ENCODE measurements around the gene CADPS. TPM values are rescaled to one million over a fixed set of nuclear protein-coding genes. Genes with fewer than 3 reads are reported as not detected.

The CADPS gene
- total RNA-seq, 1 donor from 2014 or later, result 265 TPM

GRCh38 chr3:62774221-62774620 lies 101.0 kb downstream of the CADPS start:
- Mint-ChIP-seq H3K36me3 (ENCODE audit: unreplicated experiment) (no peaks in the 10 kb centered on the region), H3K4me1 (ENCODE audit: low read depth, unreplicated experiment) (peaks cover 4% of the 10 kb centered on the region), H3K9me3 (ENCODE audit: unreplicated experiment) (no peaks in the 10 kb centered on the region), H3K4me3 (ENCODE audit: unreplicated experiment) (no peak overlapping the region), H3K27me3 (ENCODE audit: unreplicated experiment) (no peaks in the 10 kb centered on the region), H3K27ac (ENCODE audit: unreplicated experiment) (no peak overlapping the region)
- DNase-seq, result no peak
- no peak for TF ChIP-seq CTCF (IDR thresholded peaks at IDR 0.05; ENCODE audit: partially characterized antibody, unreplicated experiment)

DNA sequence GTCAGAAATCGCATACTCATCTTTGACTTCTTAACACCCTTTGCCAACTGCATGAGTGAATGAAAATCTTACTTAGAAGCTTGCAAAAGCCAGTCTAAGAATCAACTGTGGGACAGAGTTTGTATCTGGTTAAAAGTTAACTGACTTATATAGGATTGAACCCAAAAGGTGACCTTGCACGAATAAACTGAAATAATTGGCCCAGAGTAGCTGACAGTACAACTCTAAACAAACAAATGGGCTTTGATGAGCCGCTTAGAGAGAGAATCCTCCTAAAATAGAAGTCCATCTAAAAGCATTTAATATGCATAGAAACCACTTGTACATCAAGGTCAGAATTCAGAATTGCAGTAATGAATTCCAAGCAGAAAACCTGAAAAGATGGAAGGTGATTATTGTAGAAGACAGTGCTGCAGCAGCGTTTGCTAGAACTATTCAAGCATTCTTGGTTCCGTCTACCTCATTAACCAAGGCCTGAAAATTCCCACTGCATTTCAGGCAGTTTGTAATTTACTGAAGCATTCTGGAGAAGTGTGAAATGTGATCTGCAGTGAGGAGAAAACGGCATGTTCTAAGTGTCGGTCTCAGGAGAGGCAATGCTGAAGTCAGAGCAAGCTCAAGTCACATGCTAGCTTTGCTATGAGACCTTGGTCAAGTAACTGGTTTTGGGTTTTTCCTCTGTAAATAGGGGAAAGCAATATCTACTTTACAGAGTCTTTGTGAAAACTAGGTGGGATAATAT lies 103.7 kb downstream of the CADPS start:
- no peak for TF ChIP-seq CTCF (IDR thresholded peaks at IDR 0.05; ENCODE audit: partially characterized antibody, unreplicated experiment)
- Mint-ChIP-seq H3K27ac (ENCODE audit: unreplicated experiment) (no peak overlapping the region), H3K27me3 (ENCODE audit: unreplicated experiment) (no peaks in the 10 kb centered on the region), H3K4me1 (ENCODE audit: low read depth, unreplicated experiment) (peaks cover 6% of the 10 kb centered on the region), H3K9me3 (ENCODE audit: unreplicated experiment) (no peaks in the 10 kb centered on the region), H3K4me3 (ENCODE audit: unreplicated experiment) (no peak overlapping the region), H3K36me3 (ENCODE audit: unreplicated experiment) (no peaks in the 10 kb centered on the region)
- no peak for DNase-seq

DNA sequence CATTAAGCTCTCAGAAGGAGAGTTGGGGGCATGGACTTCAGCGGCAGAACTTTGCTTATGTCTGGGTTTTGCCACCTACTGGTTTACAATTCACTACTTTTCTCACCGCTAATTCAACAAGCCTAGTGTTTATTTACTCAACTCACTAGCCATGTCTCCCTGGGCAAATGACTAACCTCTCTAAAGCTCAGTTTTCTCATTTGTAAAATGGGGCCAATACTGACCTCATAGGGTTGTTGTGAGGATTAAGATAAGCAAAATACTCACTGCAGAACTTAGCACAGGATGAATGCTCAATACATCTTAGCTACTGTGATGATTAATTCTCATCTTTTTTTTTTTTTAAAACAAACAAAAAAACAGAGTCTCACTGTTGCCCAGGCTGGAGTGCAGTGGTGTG lies 106.3 kb downstream of the CADPS start:
- no peak for DNase-seq
- no peaks in the 10 kb centered on the region for H3K36me3 Mint-ChIP-seq (ENCODE audit: unreplicated experiment)
- peaks cover 3% of the 10 kb centered on the region for H3K9me3 Mint-ChIP-seq (ENCODE audit: unreplicated experiment)
- no peaks in the 10 kb centered on the region for H3K27me3 Mint-ChIP-seq (ENCODE audit: unreplicated experiment)
- no peak overlapping the region for H3K4me3 Mint-ChIP-seq (ENCODE audit: unreplicated experiment)
- TF ChIP-seq CTCF (IDR thresholded peaks at IDR 0.05; ENCODE audit: partially characterized antibody, unreplicated experiment), result no peak
- H3K4me1 Mint-ChIP-seq (ENCODE audit: low read depth, unreplicated experiment), result peaks cover 13% of the 10 kb centered on the region
- H3K27ac Mint-ChIP-seq (ENCODE audit: unreplicated experiment), result no peak overlapping the region

DNA sequence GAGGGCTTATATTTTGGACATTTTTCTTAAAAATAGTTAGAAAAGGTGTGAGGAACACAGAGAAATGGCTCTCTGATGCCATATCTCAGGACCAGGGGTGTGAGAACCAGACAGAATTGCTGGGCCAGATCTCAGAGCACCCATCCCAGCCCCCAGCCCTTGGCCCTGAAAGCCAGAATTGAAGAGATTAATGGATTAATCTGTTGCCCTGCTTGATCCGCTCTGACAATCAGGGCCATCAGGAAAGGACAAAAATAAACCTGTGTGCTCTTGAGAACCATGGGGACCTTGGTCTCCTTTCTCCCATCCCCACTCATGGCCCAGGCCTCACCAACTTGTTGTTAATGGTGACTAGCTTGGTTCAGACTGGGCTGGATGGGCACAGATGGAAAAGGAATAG lies 113.5 kb downstream of the CADPS start:
- H3K27ac Mint-ChIP-seq (ENCODE audit: unreplicated experiment), result no peak overlapping the region
- peaks cover 3% of the 10 kb centered on the region for H3K9me3 Mint-ChIP-seq (ENCODE audit: unreplicated experiment)
- TF ChIP-seq CTCF (IDR thresholded peaks at IDR 0.05; ENCODE audit: partially characterized antibody, unreplicated experiment), result no peak
- H3K27me3 Mint-ChIP-seq (ENCODE audit: unreplicated experiment), result peaks cover 3% of the 10 kb centered on the region
- no peaks in the 10 kb centered on the region for H3K36me3 Mint-ChIP-seq (ENCODE audit: unreplicated experiment)
- no peak overlapping the region for H3K4me3 Mint-ChIP-seq (ENCODE audit: unreplicated experiment)
- DNase-seq, result no peak
- H3K4me1 Mint-ChIP-seq (ENCODE audit: low read depth, unreplicated experiment), result peaks cover 11% of the 10 kb centered on the region

- Mint-ChIP-seq H3K36me3 (ENCODE audit: unreplicated experiment) (no peaks in the 10 kb centered on the region), H3K4me3 (ENCODE audit: unreplicated experiment) (no peak overlapping the region), H3K9me3 (ENCODE audit: unreplicated experiment) (peaks cover 3% of the 10 kb centered on the region), H3K27ac (ENCODE audit: unreplicated experiment) (no peak overlapping the region), H3K27me3 (ENCODE audit: unreplicated experiment) (peaks cover 3% of the 10 kb centered on the region), H3K4me1 (ENCODE audit: low read depth, unreplicated experiment) (peaks cover 14% of the 10 kb centered on the region)
- no peak for TF ChIP-seq CTCF (IDR thresholded peaks at IDR 0.05; ENCODE audit: partially characterized antibody, unreplicated experiment)
- DNase-seq, result no peak
These were observed 113.9 kb downstream of the CADPS start for GRCh38 chr3:62761311-62761710.

Data from glutamatergic neuron (in vitro differentiated cells).